K562 (cell line): ENCODE data around the gene CHAC1. TPM values are rescaled to one million over a fixed set of nuclear protein-coding genes. Genes with fewer than 3 reads are reported as not detected.
A peak's percentile ranks its signal among the peaks of the same experiment; 100 is the strongest.

Experiments used
- ATAC-seq: fragments of 200-7000 bp; cut with Tn5 transposase; 3 replicates; pipeline ENCODE4 v1.9.1; 2020; ENCODE audit warnings: moderate library complexity
- BruUV-seq: library from RNA; stranded (reverse); fragments of 400-500 nt; replicated peaks from 2 replicates; lab custom pipeline; 2021; lab: Mats Ljungman, UMichigan
- CTCF ChIA-PET: fragments of 300-600 bp; formaldehyde crosslinking; extraction: SDS; loops from one replicate; lab custom pipeline; 2021; ENCODE audit warnings: low intra/inter-chr PET ratio; lab: Yijun Ruan, JAX
- POLR2A ChIA-PET: fragments of 300-600, 350-650 bp; sonication (Branson Sonifier 250); formaldehyde crosslinking; extraction: SDS; loops from one replicate; lab custom pipeline; 2021; ENCODE audit warnings: antibody characterized with exemption, inconsistent platforms; lab: Yijun Ruan, JAX
- DNase-seq, 4 experiments: peaks; one replicate each; pipeline versions ENCODE4 v3.0.0 to v3.0.0-alpha.2; 2011 to 2018; ENCODE audit warnings: low spot score in 3 of 4, mixed read lengths in 3 of 4; ENCODE audit errors: extremely low read depth in 1 of 4
- FAIRE-seq: peaks from 2 replicates; lab custom pipeline; 2011; peaks lifted over from hg19 to GRCh38; lab: Jason Lieb, UNC
- H2AFZ ChIP-seq: 2 replicates; pipeline ENCODE4 v1.6.0; 2011; ENCODE audit warnings: low read depth, low read length, control low read depth, inconsistent platforms
- H3K27ac ChIP-seq: fragments of 200-600 bp; 3 replicates; pipeline ENCODE4 v1.8.0; 2011; ENCODE audit warnings: low read depth, mild to moderate bottlenecking, control low read depth, inconsistent platforms, low read length, moderate library complexity, mixed read lengths; ENCODE audit errors: extremely low read depth
- H3K27me3 ChIP-seq, 2 experiments: fragments of 300-600 bp in 1 of 2; 2 replicates in 1 of 2; 3 replicates in 1 of 2; pipeline versions ENCODE4 v1.6.0 to v1.8.0; 2011; ENCODE audit warnings: inconsistent platforms in 2 of 2, low read length in 2 of 2, mild to moderate bottlenecking in 1 of 2, mixed read lengths in 1 of 2, moderate library complexity in 1 of 2; ENCODE audit not compliant: control insufficient read depth in 2 of 2, insufficient read depth in 2 of 2
- H3K36me3 ChIP-seq: fragments of 300-600 bp; 3 replicates; pipeline ENCODE4 v1.8.0; 2011; ENCODE audit warnings: mild to moderate bottlenecking, low read length, inconsistent platforms; ENCODE audit not compliant: control insufficient read depth, insufficient read depth
- H3K4me1 ChIP-seq, 2 experiments: fragments of 200-600 bp in 1 of 2; replicated peaks in 1 of 2; 2 replicates in 1 of 2; 3 replicates in 1 of 2; pipeline versions ENCODE4 v1.5.1 to v1.8.0; 2011; ENCODE audit warnings: inconsistent platforms in 2 of 2, low read length in 2 of 2, mild to moderate bottlenecking in 1 of 2, mixed read lengths in 1 of 2, moderate library complexity in 1 of 2; ENCODE audit not compliant: control insufficient read depth in 2 of 2, insufficient read depth in 2 of 2
- H3K4me2 ChIP-seq: 2 replicates; pipeline ENCODE4 v1.6.1; 2011; ENCODE audit warnings: low read length, control low read depth, inconsistent platforms, mixed read lengths; ENCODE audit not compliant: insufficient read depth
- H3K4me3 ChIP-seq: fragments of 200-600 bp; sonication (generic), shearing (Covaris generic); 2 replicates; pipeline ENCODE4 v1.5.1; 2016; ENCODE audit warnings: control low read depth, inconsistent platforms
- H3K79me2 ChIP-seq: fragments of 200-600 bp; 3 replicates; pipeline ENCODE4 v1.8.0; 2011; ENCODE audit warnings: low read length, inconsistent platforms; ENCODE audit not compliant: control insufficient read depth, insufficient read depth
- H3K9ac ChIP-seq, 2 experiments: 2 replicates each; pipeline versions ENCODE4 v1.6.0 to v1.6.1; 2011; ENCODE audit warnings: low read depth in 2 of 2, low read length in 2 of 2, control low read depth in 1 of 2, inconsistent platforms in 1 of 2, mild to moderate bottlenecking in 1 of 2, mixed read lengths in 1 of 2; ENCODE audit not compliant: insufficient read depth in 1 of 2
- H3K9me1 ChIP-seq: one replicate; pipeline ENCODE4 v1.6.0; 2011; ENCODE audit warnings: inconsistent platforms, mild to moderate bottlenecking, low read length, moderate library complexity; ENCODE audit not compliant: control insufficient read depth, insufficient read depth
- H3K9me3 ChIP-seq: replicated peaks from 2 replicates; pipeline ENCODE4 v1.5.1; 2011; ENCODE audit warnings: low read depth, low read length, inconsistent platforms; ENCODE audit not compliant: control insufficient read depth, insufficient read depth
- H4K20me1 ChIP-seq: replicated peaks from 2 replicates; pipeline ENCODE4 v1.6.1; 2011; ENCODE audit warnings: low read length, inconsistent platforms, mixed read lengths; ENCODE audit not compliant: control insufficient read depth, insufficient read depth
- ATF7 ChIP-seq: fragments of 450-650 bp; IDR thresholded peaks from 2 replicates; pipeline ENCODE4 v1.7.1; 2014; ENCODE audit warnings: mild to moderate bottlenecking, moderate library complexity
- WGBS: fragments of 100-300 bp; shearing (Covaris generic); methylation state at CpG from one replicate; pipeline ENCODE4 v1.1.6; 2016; ENCODE audit warnings: low coverage, mixed read lengths; ENCODE audit not compliant: insufficient coverage; ENCODE audit errors: missing lambda C conversion rate; 5-methylcytosine and 5-hydroxymethylcytosine counted together
- in situ Hi-C: fragments of 300-500 bp; cut with MboI; formaldehyde crosslinking; loops from 4 replicates; pipeline ENCODE4 v1.15.0; 2018; ENCODE audit warnings: inconsistent platforms, mixed read lengths
- intact Hi-C: fragments of 100-400 bp; cut with micrococcal nuclease; formaldehyde crosslinking; loops from 2 replicates; pipeline ENCODE4 v1.14.2; 2022
- polyA plus RNA-seq, 8 experiments: library from polyadenylated mRNA; depleted of rRNA in 4 of 8; stranded (reverse) in 5 of 8; unstranded in 3 of 8; fragments of >200 nt; fragmentation: Nextera tagmentation in 2 of 8; fragmentation: Illumina TruSeq in 1 of 8; extraction: Ambion mirVana in 2 of 8; extraction: Trizol in 1 of 8; gene quantifications; 2 replicates each; pipeline versions ENCODE4 v1.2.1 to v1.2.3, GENCODE V29; 2011 to 2014; ENCODE audit warnings: inconsistent platforms in 1 of 8, missing spikeins in 1 of 8
- total RNA-seq, 7 experiments: library from RNA; depleted of rRNA in 6 of 7; stranded (reverse); fragments of >200 nt in 6 of 7; fragmentation: Illumina TruSeq in 2 of 7; extraction: Trizol in 2 of 7; gene quantifications; 2 replicates each; pipeline versions ENCODE4 v1.2.1 to v1.2.3, GENCODE V29; 2011 to 2021; ENCODE audit warnings: low replicate concordance in 1 of 7
- TF ChIP-seq, protein P1 (sequence below), 2 experiments: fragments of 450-650 bp in 1 of 2; sonication (generic) in 1 of 2; formaldehyde crosslinking in 1 of 2; IDR thresholded peaks in 1 of 2; conservative IDR thresholded peaks in 1 of 2; 2 replicates each; pipeline versions ENCODE4 v1.6.1 to v1.8.1; 2016 to 2023; ENCODE audit warnings: mild to moderate bottlenecking in 2 of 2, moderate library complexity in 2 of 2, inconsistent platforms in 1 of 2, missing genetic modification reagents in 1 of 2

Gene CHAC1
- total and polyA plus RNA-seq, 9 of the 15 experiments (the other 6 are each of a cell fraction or from before 2014, with no cell fraction given), result 0.47 to 39.0 (median 7.5) TPM

DNA sequence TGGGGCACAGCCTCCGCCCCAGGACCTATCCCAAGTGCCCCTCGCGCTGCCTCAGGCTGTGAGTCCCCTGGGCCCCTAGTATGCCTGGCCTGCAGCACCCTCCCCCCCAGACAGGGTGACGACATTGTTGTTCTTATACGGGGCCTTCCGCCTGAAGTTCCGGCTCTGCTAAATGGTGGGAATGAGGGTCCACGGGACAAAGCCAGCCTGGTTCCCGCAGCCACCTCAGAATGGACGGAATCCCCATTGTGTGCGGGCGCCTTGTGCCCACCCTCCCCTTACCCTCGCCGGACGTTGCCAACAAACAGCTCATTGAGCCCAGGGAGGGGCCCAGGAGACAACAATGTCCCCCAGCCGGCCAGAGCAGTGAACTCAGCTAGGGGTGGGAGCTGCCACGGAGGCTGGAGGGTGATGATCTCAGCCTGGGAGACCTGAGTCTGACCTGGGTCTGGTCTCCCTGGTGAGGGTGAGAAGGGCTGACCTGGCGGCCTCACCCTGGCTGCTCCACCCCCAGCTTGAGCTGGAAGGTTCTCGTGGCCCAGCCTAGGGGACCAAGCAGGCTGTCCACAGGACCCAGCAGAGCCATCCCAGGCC is 34.4 kb upstream of the CHAC1 start:
- WGBS, result 46% methylated on average over 18 of the region's 19 CpGs

More for the DNA sequence above, 34.4 kb upstream of the CHAC1 start:
- Histone ChIP-seq H3K27me3 (no peaks in the 10 kb centered on the region), H3K36me3 (no peaks in the 10 kb centered on the region), H3K9me3 (no peaks in the 10 kb centered on the region), H3K9me1 (no peaks in the 10 kb centered on the region), H3K9ac (peak overlapping the region in 1 of 2 experiments; percentile 30; a peak in 1 of 4 replicates), H4K20me1 (no peaks in the 10 kb centered on the region), H3K79me2 (no peaks in the 10 kb centered on the region), H2AFZ (peak overlapping the region; percentile 58), H3K4me1 (peaks cover 0 to 30% of the 10 kb centered on the region in 2 experiments; a peak in 3 of 5 replicates), H3K4me2 (no peak overlapping the region), H3K4me3 (no peak overlapping the region), H3K27ac (no peak overlapping the region)
- in situ Hi-C loops (no loop called here), intact Hi-C loops (no loop called here)
- ChIA-PET POLR2A (interaction anchor here (0.7 kb wide), 1 partner anchor 234 kb away, joined by 4 read pairs; no protein-coding TSS in a partner anchor), CTCF (no interaction called here)
- FAIRE-seq (no peak), ATAC-seq (peak; percentile 29; the same call in 2 of the 3 replicates), DNase-seq (peak in 2 of 4 experiments; percentile 37)
- no peak for TF ChIP-seq ATF7
- TF ChIP-seq, protein P1, sequence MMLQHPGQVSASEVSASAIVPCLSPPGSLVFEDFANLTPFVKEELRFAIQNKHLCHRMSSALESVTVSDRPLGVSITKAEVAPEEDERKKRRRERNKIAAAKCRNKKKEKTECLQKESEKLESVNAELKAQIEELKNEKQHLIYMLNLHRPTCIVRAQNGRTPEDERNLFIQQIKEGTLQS (IDR thresholded peaks at IDR 0.05), result peak; percentile 20; the same call in 1 of the 2 replicates
- TF ChIP-seq, protein P1 (CRISPR knock-in tag; conservative IDR thresholded peaks at IDR 0.05), result no peak
- no TSS peak for BruUV-seq
